Body of pancreas (tissue), 4 donors: Measurements from ENCODE around the gene ZNF180. TPM values are rescaled to one million over a fixed set of nuclear protein-coding genes. Genes with fewer than 3 reads are reported as not detected.
"Not testable (repeated sequence)": the region's sequence is repeated elsewhere in the genome, so short reads cannot be mapped to it uniquely, and the experiment has no call there.

Experiments used
- ATAC-seq: fragments of 150-250 bp; one replicate; pipeline ENCODE4 v1.9.1; 2016
- DNase-seq, 4 donors: peaks; one replicate each; pipeline ENCODE4 v3.0.0-alpha.2; 2019
- H3K27ac ChIP-seq, 4 donors: fragments of 200-600 bp; sonication (generic); 1 replicate in 3 of 4; 2 replicates in 1 of 4; pipeline versions ENCODE4 v1.5.1 to v1.6.1; 2016 to 2019; ENCODE audit warnings: mild to moderate bottlenecking in 1 of 4, mixed read lengths in 1 of 4, moderate library complexity in 1 of 4
- H3K27me3 ChIP-seq, 2 donors: fragments of 200-600 bp; sonication (generic); one replicate each; pipeline ENCODE4 v1.6.0; 2016; ENCODE audit warnings: mild to moderate bottlenecking in 1 of 2
- H3K36me3 ChIP-seq, 2 donors: fragments of 200-600 bp; sonication (generic); replicated peaks in 1 of 2; 2 replicates each; pipeline ENCODE4 v1.5.1; 2016; ENCODE audit warnings: low read depth in 2 of 2; ENCODE audit not compliant: insufficient read depth in 1 of 2
- H3K4me1 ChIP-seq: fragments of 200-600 bp; sonication (generic); one replicate; pipeline ENCODE4 v1.6.0; 2016
- H3K4me3 ChIP-seq, 2 donors: fragments of 200-600 bp; sonication (generic); 1 replicate in 1 of 2; 2 replicates in 1 of 2; pipeline ENCODE4 v1.5.1; 2016 to 2019
- H3K9me3 ChIP-seq, 3 donors: fragments of 200-600 bp; sonication (generic); 1 replicate in 2 of 3; 2 replicates in 1 of 3; pipeline ENCODE4 v1.5.1; 2016
- CTCF ChIP-seq, 7 experiments: fragments of 450-650 bp in 4 of 7; fragments of 200-600 bp in 3 of 7; sonication (generic) in 3 of 7; IDR thresholded peaks; one replicate each; pipeline ENCODE4 v1.5.1; 2016 to 2019; ENCODE audit warnings: antibody characterized with exemption in 7 of 7
- POLR2A ChIP-seq, 3 donors: fragments of 450-650 bp; IDR thresholded peaks; one replicate each; pipeline ENCODE4 v1.6.1; 2016; ENCODE audit warnings: antibody characterized with exemption in 3 of 3, mild to moderate bottlenecking in 2 of 3
- WGBS, 2 donors: methylation state at CpG; one replicate each; pipeline ENCODE4 v1.1.5; 2017; 5-methylcytosine and 5-hydroxymethylcytosine counted together
- intact Hi-C: fragments of 100-400 bp; cut with DNase I; formaldehyde crosslinking; loops from one replicate; pipeline ENCODE4 v1.15.1; 2023
- total RNA-seq, 2 donors: library from RNA; depleted of rRNA; stranded (reverse); fragments of >200 nt; gene quantifications; one replicate each; pipeline ENCODE4 v1.1.0, GENCODE V29; 2016

ZNF180 gene
- total RNA-seq, 2 donors from 2014 or later, result 2.6 to 12.2 TPM

DNA sequence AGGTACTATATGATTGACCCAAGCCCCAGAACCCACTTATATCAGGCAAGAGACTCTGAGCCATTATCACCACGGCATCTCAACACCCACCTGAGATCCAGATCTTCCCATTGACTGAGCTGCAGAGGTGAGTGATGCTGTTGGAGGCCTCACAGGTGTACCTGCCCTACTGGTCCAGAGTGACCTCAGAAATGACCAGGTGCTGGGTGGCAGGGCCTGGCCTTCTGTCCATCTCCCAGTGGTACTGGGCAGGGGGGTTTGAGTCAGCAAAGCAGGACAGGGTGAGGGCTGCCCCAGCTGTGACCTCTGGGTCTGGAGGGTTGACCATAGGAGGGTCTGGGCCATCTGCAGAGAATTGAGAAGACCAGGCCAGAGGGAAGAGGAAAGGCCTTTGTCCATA lies 42.3 kb upstream of the ZNF180 start:
- intact Hi-C loops, result no loop called here
- H3K4me3 ChIP-seq, result no peak overlapping the region
- no peak overlapping the region for H3K27ac ChIP-seq
- no peaks in the 10 kb centered on the region for H3K27me3 ChIP-seq
- TF ChIP-seq CTCF (IDR thresholded peaks at IDR 0.05) (no peak), POLR2A (IDR thresholded peaks at IDR 0.05) (no peak)
- no peaks in the 10 kb centered on the region for H3K9me3 ChIP-seq
- no peaks in the 10 kb centered on the region for H3K4me1 ChIP-seq
- H3K36me3 ChIP-seq, result no peaks in the 10 kb centered on the region
- no peak for DNase-seq
- ATAC-seq, result no peak
- 24% methylated on average over 1 of the region's 1 CpG; no CpG with 5 or more reads in 1 of the 2 donors for WGBS, 2 donors

DNA sequence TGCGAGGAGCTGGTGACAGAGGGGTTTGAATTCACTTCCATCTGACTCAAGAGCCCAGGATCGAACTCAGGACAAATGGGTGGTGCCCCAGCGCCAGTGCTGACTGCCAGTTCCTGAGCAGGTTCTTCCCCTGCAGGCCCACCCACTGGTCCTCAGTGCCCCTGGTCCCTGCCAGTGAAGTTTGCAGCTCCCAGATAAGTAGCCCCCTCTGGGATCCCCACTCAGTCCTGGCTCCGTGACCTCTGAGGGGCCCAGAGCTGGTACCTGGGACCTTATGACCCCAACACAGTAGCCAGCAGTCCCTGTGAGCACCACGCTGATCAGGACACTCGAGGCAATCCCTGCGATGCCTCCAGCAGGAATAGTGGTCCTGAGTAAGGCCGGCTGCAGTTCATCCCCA lies 40.4 kb upstream of the ZNF180 start:
- Histone ChIP-seq H3K4me3 (no peak overlapping the region), H3K9me3 (no peaks in the 10 kb centered on the region), H3K36me3 (no peaks in the 10 kb centered on the region), H3K4me1 (no peaks in the 10 kb centered on the region), H3K27me3 (no peaks in the 10 kb centered on the region), H3K27ac (no peak overlapping the region)
- no peak for TF ChIP-seq CTCF (IDR thresholded peaks at IDR 0.05)
- no peak for TF ChIP-seq POLR2A (IDR thresholded peaks at IDR 0.05)
- ATAC-seq (no peak), DNase-seq (no peak)
- intact Hi-C loops, result no loop called here
- 55 to 65% methylated on average over 8 of the region's 8 CpGs for WGBS, 2 donors

DNA sequence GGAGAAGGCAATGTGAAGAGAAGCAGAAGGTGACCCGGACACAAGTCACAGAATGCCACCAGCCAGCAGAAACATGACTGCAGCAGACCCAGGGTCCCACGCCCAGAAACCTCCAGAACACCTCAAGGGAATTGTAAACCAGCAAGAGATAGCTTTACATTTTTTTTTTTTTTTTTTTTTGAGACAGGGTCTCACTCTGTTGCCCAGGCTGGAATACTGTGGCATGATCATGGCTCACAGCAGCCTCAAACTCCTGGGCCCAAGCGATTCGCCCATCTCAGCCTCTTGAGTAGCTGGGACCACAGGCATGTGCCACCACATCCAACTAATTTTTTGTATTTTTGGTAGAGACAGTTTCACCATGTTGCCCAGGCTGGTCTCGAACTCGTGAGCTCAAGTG lies 39.7 kb upstream of the ZNF180 start:
- no peaks in the 10 kb centered on the region for H3K27me3 ChIP-seq
- TF ChIP-seq CTCF (IDR thresholded peaks at IDR 0.05) (no peak), POLR2A (IDR thresholded peaks at IDR 0.05) (no peak)
- 49 to 58% methylated on average over 6 of the region's 6 CpGs for WGBS, 2 donors
- no peaks in the 10 kb centered on the region for H3K4me1 ChIP-seq
- no peaks in the 10 kb centered on the region for H3K36me3 ChIP-seq
- H3K4me3 ChIP-seq, result no peak overlapping the region
- ATAC-seq, result no peak
- DNase-seq, result no peak
- H3K9me3 ChIP-seq, result no peaks in the 10 kb centered on the region
- intact Hi-C loops, result no loop called here
- H3K27ac ChIP-seq, result no peak overlapping the region

GRCh38 chr19:44539236-44539826 lies 39.0 kb upstream of the ZNF180 start:
- no peak for ATAC-seq
- TF ChIP-seq CTCF (IDR thresholded peaks at IDR 0.05) (no peak), POLR2A (IDR thresholded peaks at IDR 0.05) (no peak)
- intact Hi-C loops, result no loop called here
- no peak for DNase-seq
- H3K27ac ChIP-seq, result no peak overlapping the region
- H3K4me3 ChIP-seq, result no peak overlapping the region
- no peaks in the 10 kb centered on the region for H3K4me1 ChIP-seq
- no peaks in the 10 kb centered on the region for H3K9me3 ChIP-seq
- 52 to 60% methylated on average over 10 to 11 of the region's 11 CpGs for WGBS, 2 donors
- H3K36me3 ChIP-seq, result no peaks in the 10 kb centered on the region
- no peaks in the 10 kb centered on the region for H3K27me3 ChIP-seq

GRCh38 chr19:44535361-44535760 lies 35.0 kb upstream of the ZNF180 start:
- H3K4me1 ChIP-seq, H3K36me3 ChIP-seq, H3K27me3 ChIP-seq, DNase-seq, intact Hi-C loops, H3K27ac ChIP-seq, ATAC-seq, H3K9me3 ChIP-seq, H3K4me3 ChIP-seq: not testable (repeated sequence)
- WGBS, 2 donors, result 29 to 35% methylated on average over 3 of the region's 3 CpGs
